GM10248 (cell line): Measurements from ENCODE around the gene DTNA.
"Not testable (repeated sequence)": the region's sequence is repeated elsewhere in the genome, so short reads cannot be mapped to it uniquely, and the experiment has no call there.

ENCODE experiments used
- CTCF ChIA-PET: fragments of 300-600 bp; sonication (Branson Sonifier 250); formaldehyde crosslinking; extraction: SDS; loops from one replicate; lab custom pipeline; 2021; ENCODE audit warnings: antibody characterized with exemption; lab: Yijun Ruan, JAX
- POLR2A ChIA-PET: fragments of 350-650 bp; sonication (Branson Sonifier 250); formaldehyde crosslinking; extraction: SDS; loops from one replicate; lab custom pipeline; 2020; ENCODE audit warnings: antibody characterized with exemption; lab: Yijun Ruan, JAX
- DNase-seq: peaks from one replicate; pipeline ENCODE4 v3.0.0; 2012; ENCODE audit errors: extremely low spot score
- TF ChIP-seq, protein P1 (sequence below): IDR thresholded peaks from 2 replicates; pipeline ENCODE4 v1.5.1; 2012; ENCODE audit warnings: mild to moderate bottlenecking, low read depth; ENCODE audit errors: extremely low read depth, missing control alignments, control extremely low read depth

Gene DTNA

DNA sequence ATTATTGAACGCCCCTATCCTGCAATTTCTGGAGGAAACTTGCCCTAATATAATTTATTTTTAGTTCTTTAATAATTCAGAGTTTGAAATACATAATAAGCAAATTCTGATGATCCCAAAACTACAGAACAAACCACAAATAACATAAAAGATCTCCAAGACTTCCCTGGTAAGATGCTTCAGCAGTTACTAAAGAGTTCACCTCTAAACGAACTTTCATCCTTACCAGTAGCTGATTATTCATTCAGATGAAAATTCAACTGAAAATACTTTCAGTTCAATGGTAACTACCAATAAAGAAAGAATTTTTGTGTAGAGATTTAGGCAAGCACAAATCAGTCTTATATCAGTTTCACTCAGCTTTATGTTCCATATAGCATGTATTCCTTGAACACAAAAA, 201.0 kb downstream of the DTNA start:
- TF ChIP-seq, protein P1, sequence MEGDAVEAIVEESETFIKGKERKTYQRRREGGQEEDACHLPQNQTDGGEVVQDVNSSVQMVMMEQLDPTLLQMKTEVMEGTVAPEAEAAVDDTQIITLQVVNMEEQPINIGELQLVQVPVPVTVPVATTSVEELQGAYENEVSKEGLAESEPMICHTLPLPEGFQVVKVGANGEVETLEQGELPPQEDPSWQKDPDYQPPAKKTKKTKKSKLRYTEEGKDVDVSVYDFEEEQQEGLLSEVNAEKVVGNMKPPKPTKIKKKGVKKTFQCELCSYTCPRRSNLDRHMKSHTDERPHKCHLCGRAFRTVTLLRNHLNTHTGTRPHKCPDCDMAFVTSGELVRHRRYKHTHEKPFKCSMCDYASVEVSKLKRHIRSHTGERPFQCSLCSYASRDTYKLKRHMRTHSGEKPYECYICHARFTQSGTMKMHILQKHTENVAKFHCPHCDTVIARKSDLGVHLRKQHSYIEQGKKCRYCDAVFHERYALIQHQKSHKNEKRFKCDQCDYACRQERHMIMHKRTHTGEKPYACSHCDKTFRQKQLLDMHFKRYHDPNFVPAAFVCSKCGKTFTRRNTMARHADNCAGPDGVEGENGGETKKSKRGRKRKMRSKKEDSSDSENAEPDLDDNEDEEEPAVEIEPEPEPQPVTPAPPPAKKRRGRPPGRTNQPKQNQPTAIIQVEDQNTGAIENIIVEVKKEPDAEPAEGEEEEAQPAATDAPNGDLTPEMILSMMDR = no peak
- CTCF ChIA-PET = no interaction called here
- POLR2A ChIA-PET = no interaction called here
- no peak for DNase-seq

DNA sequence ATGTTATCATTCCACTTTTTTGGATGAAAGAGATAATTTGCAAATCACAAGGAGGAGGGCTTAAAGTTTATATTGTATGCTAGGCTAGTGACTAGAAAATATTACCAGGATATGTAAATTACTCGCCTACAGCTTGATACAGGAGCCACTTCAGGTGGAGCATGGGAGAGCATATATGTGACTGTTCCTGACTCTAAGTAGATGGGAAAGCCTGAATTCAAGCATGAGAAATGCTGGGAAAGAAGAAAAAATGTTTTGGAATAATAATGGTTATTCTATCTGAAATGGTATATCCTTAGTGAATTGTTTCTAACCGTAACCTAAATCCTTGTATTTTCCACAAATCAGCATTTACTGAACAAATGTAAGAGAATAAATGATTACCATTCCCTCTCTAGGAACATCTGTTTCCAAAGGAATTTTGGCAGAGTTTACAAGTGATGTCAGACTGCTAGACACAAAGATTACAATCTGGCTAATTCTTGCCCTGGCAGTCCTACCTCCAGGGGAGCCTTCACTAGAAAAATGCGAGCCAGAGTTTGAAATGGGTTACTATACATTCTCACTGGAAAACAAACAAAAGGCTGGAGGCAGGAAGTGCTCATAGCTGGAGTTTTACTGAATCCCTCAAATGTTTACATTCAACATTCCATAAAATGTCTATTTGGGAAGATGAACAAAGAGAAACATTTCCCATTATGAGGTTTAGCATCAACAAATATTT, 201.7 kb downstream of the DTNA start:
- ChIA-PET CTCF (no interaction called here), POLR2A (no interaction called here)
- TF ChIP-seq, protein P1 = no peak
- no peak for DNase-seq

DNA sequence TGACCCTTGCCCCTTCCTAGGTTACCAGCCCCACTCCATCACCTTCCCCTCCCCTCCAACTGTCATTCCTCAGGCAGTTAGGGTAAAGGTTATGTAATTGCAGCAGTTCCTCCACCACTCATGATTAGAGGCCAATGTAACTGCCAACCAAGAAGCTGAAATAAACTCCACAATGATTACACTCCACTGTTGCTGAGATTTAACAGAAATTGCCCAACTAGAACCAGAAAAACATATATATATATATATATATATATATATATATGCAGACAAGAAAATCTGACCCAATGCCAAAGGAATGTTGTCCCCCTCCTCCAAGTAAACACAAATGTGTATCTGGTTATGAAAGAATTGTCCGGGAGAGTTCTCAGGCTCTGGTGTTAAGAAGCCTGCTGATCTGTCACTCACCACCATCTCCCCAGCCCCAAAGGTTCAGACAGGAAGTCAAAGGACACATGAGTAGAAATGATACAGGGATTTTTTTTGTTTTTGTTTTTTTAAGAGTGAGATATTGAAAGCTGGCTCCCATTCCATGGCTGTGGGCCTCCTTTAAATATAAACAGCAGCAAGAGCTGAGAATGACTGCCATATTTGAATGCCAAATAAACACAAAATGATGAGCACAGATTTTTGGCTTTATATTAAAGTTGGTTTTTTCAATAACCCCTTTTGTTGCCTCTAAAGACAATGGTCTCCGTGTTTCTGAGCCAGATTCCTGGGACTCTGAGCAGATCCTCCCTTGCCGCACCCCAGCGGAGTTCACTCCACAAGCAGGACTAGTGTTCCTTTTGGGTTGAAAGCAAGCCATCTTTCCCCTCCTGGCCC, 204.0 kb downstream of the DTNA start:
- POLR2A ChIA-PET = no interaction called here
- no peak for DNase-seq
- CTCF ChIA-PET = no interaction called here
- TF ChIP-seq, protein P1 = no peak

DNA sequence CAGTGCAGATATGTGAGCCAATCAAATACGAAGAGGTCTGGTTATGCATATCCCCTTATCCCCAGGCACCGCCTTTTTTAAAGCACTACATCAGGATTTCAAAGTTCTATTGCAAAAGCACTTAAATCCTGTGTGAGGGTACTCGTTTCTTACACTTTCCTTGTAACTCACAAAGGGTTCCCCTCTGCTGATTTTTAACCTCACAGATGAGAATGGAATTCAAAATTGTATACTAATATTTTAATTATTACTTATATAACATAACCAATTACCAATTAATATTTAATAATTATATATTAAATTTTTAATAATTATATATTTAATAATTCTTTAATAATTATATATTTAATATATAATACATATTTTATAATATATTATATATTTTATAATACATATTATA, 204.9 kb downstream of the DTNA start:
- DNase-seq = no peak
- ChIA-PET CTCF (no interaction called here), POLR2A (no interaction called here)
- TF ChIP-seq, protein P1 = no peak

DNA sequence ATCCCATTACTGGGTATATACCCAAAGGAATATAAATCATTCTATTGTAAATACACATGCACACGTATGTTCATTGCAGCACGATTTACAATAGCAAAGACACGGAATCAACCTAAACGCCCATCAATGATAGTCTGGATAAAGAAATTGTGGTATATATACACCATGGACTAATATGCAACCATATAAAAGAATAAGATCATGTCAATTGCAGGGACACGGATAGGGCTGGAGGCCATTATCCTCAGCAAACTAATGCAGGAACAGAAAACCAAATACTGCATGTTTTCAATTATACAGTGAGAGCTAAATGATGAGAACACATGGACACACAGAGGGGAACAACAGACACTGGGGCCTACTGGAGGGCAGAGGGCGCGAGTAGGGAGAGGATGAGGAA, 206.4 kb downstream of the DTNA start:
- POLR2A ChIA-PET, CTCF ChIA-PET: not testable (repeated sequence)

DNA sequence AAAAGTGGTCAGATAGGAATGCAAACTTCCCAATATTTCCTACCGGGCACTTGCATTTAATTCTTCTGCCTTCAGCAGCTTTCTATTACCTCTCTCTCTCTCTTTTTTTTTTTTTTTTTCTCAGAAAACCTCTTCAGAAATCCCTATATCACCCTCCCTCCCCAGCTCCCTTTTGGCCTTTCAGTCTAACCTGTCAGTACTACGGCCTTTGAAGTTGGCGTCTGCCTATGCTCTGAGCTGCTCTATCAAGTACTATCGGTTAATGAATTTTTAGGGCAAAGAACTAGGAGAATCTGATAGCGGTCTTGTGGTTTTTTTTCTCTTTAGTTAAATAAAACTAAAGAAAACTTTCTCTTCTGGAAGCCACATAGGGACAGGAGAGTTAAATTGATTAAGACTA, 208.8 kb downstream of the DTNA start:
- DNase-seq = no peak
- TF ChIP-seq, protein P1 = no peak
- POLR2A ChIA-PET = no interaction called here
- CTCF ChIA-PET = no interaction called here

More for the DNA sequence above, 206.4 kb downstream of the DTNA start:
- DNase-seq = not testable (repeated sequence)

DNA sequence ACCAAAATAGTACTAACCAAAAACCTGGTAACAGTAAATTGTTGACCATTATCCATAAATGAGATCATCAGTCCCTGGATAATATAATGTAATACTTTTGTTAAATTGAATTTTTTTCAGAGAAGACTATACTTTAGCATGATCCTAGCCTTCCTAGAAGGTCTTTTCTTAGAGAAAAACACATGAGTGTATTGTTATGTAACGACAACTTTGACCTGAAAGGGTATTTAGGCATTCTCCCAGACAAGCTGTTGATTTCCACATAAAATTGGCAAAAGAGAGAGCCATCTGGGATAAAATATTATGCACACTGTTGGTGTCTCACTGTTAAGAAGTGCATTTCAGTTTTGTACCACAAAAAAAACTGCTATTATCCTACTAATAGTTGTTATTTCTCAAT, 211.1 kb downstream of the DTNA start:
- POLR2A ChIA-PET = no interaction called here
- no peak for DNase-seq
- CTCF ChIA-PET = no interaction called here
- TF ChIP-seq, protein P1 = no peak
